GM19372 (cell line): ENCODE results near the gene SYCN.

ENCODE experiments used
- ATAC-seq: cut with Tn5 transposase; IDR thresholded peaks from one replicate; pipeline ENCODE4 v1.9.1; 2021; ENCODE audit warnings: mild to moderate bottlenecking, low read depth, moderate library complexity; ENCODE audit not compliant: unreplicated experiment

Gene SYCN

DNA sequence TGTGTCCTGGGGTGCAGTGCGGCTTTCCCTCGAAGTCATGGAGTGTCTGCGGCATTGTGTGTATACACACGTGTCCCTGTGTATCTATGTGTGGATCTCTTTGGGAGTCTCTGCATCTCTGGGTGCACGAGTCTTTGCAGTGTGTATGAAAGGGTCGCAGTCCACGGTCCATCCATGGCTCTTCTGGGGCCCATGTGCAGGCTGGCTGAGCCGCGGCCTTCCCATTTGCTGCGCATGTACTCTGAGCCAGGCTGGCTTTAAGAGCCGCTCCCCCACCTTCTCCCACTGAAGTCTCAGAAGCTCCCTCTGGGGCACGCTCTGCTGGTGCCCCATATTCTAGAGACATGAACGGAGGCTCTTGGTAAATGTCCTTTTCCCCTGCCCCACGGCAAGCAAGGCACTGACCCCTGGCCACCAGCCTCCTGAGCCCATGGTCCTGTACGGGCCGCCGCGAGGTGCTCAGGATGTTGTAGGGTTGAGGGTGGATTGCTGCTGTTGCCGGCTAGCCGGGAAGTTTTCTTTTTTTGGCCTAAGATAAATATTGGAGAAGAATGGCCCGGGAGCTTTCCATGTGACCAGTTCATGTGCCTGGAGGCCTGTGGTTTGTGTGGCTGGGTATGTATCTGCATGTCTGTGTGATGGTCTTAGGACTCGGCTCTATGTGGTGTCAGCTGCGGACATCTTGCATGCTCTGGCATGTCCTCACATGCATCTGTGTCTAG is 46.6 kb downstream of the SYCN start:
- ATAC-seq, result no peak

DNA sequence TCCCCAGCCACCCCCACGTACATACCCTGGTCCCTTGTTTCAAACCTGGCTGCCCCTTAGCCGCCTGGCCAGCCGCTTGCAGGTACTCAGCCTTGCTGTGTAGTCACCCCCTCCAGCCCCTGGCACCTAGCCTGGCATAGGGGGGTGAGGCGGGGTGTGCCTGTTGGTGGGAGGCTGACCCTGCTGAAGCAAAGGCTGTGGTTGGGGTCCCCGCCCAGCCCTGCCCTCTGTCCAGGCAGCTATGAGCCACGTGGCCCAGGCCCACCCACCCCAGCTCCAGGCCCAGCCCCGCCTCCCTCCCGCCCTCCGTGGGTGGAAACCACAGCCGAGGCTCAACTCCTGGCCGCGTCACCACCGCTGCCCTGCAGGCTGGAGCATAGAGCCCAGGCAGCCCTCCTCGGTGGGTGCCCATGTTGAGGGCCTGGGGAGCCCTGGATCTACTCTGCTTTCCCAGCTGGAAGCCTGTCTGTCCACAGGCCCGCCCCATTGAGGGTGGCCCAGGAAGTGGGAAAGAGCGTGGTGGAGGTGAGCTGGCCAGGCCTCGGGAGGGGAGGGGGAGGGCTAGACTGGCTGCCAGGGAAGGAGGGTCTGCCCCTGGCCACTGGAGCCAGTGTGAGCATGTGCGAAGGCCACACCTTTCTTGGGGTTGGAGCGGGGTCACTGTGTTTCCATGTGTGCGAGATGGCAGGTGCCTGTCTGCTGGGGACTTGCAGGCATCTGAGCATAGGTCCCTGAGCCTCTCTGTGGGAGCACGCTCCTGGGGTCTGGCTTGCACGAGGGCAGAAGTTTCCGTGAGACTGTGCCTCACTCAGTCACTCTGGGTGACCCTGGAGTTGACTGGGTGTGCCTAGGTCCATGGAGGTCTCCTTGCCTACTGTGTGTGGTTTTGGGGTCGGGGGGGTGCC is 47.5 kb downstream of the SYCN start:
- no peak for ATAC-seq

DNA sequence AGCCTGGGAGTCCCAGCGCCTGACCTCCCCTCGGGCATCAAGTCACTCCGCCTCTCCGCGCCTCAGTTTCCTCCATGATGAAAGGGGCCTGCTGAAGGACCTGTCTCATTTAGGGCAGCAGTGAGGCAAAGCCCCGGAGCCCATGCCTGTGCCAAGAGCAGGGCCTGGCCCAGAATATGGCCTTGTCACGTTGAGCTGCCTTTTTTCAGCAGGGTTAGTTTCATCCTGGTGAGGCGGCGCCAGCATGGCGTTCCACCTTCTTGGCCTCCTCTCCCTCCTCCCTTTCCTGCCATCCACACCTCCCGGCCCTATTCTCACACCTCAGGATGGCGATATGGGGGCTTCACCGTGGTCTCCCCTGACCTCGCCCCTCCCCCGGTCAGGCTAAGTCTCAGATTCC is 48.3 kb downstream of the SYCN start:
- ATAC-seq, result no peak

DNA sequence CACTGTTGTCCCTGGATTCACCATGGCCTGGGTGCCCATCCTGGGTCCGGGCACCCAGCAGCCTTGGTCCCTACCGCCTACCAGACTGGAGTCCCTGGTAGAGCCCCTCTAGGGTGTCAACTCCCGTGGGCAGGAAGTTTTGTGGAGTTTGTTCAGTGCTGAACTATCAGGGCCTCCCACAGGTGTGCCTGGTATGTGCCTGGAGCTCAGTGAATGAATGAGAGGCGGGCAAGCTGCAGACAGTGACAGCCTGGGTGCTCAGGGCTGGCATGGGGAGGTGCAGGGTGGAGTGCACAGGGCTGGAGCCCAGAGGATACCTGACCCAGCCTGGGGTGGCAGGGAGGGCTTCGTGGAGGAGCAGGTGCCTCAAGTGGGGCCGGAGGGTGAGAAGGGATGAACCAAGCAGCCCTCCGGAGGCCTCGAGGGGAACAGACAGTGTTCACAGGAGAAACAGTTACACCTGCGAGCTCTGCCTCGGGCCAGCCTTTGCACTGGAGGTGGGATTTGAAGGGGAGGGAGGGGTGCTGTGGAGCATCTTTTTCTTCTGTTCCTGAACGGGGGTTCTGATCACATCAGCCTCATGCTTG is 48.9 kb downstream of the SYCN start:
- ATAC-seq, result no peak

DNA sequence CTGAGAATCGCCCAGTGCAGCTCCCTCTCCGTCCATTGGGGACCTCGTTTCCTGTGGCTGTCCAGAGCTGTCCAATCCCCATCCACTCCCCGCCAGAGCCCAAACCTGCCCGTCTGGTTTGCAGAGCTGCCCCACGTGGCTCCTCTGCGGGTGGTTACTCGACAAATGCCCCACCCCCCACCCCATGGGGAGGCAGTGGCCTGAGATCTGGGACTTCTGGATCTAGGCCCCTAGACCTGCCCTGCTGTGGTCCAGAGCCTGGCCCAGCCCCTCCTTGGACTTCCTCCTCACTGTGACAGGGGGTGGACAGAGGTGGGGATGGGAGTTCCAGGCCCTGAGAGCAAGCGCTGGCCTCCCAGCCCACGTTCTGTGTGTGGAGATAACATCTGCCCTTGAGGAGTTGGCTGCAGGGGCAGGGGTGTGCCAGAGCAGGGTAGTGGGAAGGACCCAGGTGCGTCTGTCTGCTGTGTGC is 49.4 kb downstream of the SYCN start:
- ATAC-seq, result no peak

DNA sequence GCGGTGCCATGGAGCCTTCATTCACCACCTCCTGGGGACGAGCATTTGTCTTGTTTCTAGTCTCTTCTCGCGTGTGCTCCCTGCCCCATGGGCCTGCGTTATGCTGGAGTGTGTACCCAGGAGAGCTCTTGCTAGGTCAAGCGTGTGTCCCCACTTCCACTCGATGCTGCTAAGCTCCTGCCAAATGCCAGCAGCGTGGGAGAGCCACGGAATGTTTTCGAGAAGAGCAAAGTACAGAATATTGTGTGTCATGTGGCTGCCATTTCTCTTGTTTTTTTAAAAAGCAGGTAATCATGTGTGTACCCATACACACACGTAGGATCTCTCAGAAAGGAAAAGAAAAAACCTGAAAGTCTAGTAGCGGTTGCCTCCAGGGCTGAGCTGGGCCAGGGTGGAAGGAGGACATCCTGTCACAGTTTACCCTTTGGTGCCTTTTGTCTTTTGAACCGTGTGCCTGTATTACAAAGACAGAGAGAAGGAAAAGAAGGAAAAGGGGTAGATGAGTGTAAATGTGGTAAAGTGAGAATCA is 49.9 kb downstream of the SYCN start:
- no peak for ATAC-seq
